ENCODE measurements around the gene STPG3.
A peak's percentile ranks its signal among the peaks of the same experiment; 100 is the strongest.

STPG3 gene

DNA sequence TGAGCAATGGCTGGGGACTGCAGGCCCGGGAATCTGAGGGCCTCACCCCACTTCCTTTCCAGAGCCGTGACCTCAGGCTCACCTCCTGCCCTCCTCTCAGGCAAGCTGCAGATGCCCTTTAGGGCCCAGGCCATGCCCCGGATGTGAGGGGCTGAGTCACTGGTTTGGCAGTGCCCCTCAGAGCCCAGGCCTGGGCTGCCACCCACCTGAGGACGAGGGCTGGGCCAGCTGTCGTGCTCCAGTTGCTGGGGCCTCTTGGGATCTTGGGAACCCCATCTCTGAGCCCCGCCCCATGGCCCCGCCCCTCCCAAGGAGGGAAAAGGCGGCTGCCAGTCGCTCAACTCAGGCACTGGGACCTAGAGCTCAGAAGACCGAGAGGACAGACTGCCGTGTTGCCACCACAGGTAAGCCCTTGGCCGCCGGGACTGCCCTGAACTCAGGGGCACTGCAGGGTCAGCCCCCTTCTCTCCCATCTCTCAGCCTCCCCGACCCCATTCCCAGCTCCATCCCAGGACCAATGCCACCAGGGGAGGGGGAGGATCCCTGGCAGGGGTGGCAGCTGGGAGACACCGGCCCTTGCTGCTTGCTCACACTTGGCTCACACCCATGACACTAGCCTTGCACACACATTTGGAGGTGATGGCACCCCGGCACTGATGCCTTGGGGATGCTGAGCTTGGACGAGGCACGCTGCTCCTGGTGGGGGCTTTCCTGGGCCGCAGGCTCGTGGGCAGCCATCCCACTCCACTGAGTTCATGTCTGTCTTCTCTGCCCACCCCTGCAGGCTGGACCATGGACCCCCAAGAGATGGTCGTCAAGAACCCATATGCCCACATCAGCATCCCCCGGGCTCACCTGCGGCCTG is 26.0 kb upstream of the STPG3 start, which contains the start of gene CYSRT1:
CYSRT1 (plus strand) TSS at position 345 of the 865 bp plus-strand sequence; CDS start at position 793, 448 bp downstream.
- H3K36me3 Mint-ChIP-seq (ENCODE audit: low read depth) = no peaks in the 10 kb centered on the region
- TF ChIP-seq, protein P1, sequence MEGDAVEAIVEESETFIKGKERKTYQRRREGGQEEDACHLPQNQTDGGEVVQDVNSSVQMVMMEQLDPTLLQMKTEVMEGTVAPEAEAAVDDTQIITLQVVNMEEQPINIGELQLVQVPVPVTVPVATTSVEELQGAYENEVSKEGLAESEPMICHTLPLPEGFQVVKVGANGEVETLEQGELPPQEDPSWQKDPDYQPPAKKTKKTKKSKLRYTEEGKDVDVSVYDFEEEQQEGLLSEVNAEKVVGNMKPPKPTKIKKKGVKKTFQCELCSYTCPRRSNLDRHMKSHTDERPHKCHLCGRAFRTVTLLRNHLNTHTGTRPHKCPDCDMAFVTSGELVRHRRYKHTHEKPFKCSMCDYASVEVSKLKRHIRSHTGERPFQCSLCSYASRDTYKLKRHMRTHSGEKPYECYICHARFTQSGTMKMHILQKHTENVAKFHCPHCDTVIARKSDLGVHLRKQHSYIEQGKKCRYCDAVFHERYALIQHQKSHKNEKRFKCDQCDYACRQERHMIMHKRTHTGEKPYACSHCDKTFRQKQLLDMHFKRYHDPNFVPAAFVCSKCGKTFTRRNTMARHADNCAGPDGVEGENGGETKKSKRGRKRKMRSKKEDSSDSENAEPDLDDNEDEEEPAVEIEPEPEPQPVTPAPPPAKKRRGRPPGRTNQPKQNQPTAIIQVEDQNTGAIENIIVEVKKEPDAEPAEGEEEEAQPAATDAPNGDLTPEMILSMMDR (IDR thresholded peaks at IDR 0.05; ENCODE audit: unreplicated experiment in 3 of 3) = no peak
- H3K4me3 Mint-ChIP-seq = peak within 1 kb of the TSS; percentile 84
- H3K4me1 Mint-ChIP-seq = peaks cover 5% of the 10 kb centered on the region
- no peaks in the 10 kb centered on the region for H3K9me3 Mint-ChIP-seq
- H3K27me3 Mint-ChIP-seq (ENCODE audit: low read depth) = peaks cover 4% of the 10 kb centered on the region
- peak within 1 kb of the TSS in 1 of 3 experiments; percentile 76 for H3K27ac Mint-ChIP-seq

DNA sequence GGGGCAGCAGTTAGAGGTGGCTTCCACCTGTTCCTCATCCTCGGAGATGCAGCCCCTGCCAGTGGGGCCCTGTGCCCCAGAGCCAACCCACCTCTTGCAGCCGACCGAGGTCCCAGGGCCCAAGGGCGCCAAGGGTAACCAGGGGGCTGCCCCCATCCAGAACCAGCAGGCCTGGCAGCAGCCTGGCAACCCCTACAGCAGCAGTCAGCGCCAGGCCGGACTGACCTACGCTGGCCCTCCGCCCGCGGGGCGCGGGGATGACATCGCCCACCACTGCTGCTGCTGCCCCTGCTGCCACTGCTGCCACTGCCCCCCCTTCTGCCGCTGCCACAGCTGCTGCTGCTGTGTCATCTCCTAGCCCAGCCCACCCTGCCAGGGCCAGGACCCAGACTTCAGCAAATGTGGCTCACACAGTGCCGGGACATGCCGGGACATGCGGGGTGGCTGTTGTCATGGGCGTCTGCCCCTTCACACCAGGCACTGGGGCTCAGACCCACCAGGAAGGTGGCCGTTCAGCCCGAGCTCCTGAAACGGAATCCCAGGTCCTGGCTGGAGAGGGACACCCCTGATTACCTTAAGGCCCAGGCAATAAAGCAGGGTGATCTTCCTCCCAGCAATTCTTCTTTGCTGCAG is 25.3 kb upstream of the STPG3 start:
- Mint-ChIP-seq H3K9me3 (no peaks in the 10 kb centered on the region), H3K27me3 (ENCODE audit: low read depth) (peaks cover 4% of the 10 kb centered on the region), H3K4me3 (peak overlapping the region in 2 of 3 experiments; percentile 37 to 44), H3K27ac (no peak overlapping the region), H3K4me1 (peaks cover 5% of the 10 kb centered on the region), H3K36me3 (ENCODE audit: low read depth) (no peaks in the 10 kb centered on the region)
- TF ChIP-seq, protein P1 (IDR thresholded peaks at IDR 0.05; ENCODE audit: unreplicated experiment in 3 of 3) = no peak

DNA sequence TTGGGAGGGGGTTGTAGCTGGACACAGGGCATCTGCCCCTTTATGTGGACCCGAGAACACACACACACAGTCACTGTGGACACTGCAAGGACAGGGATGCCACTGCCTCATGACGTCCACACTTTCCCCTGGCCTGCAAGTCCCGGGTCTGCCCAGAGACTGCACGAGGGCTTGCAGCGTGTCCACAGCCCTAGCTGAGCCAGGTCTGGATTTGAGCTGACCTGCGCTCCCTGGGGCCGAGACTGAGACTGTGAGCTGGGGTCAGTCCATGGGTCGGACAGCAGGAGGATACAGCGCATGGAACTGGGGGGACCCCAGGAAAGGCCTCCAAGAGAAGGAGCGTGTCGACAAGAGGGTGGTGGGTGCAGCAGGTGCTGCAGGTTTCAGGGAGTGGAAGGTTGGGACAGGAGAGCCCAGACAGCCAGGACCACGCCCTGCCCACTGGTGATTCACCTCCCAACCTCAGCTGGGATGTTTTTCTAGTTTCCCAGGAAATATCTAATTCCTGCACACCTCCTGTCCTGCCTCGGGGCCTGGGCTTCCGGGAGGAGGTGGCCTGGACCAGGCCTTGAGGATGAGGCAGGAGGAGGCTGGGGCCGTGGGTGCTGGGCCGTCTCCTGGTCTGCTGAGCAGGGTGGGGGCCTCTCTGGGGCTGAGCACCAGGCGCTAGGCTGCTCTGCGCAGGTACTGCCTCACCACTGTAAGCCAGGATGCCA is 24.6 kb upstream of the STPG3 start:
- Mint-ChIP-seq H3K4me3 (peak overlapping the region in 1 of 3 experiments; percentile 37), H3K27me3 (ENCODE audit: low read depth) (peaks cover 4% of the 10 kb centered on the region), H3K4me1 (peaks cover 5% of the 10 kb centered on the region), H3K9me3 (no peaks in the 10 kb centered on the region), H3K36me3 (ENCODE audit: low read depth) (no peaks in the 10 kb centered on the region), H3K27ac (no peak overlapping the region)
- TF ChIP-seq, protein P1 (IDR thresholded peaks at IDR 0.05; ENCODE audit: unreplicated experiment in 3 of 3) = no peak

DNA sequence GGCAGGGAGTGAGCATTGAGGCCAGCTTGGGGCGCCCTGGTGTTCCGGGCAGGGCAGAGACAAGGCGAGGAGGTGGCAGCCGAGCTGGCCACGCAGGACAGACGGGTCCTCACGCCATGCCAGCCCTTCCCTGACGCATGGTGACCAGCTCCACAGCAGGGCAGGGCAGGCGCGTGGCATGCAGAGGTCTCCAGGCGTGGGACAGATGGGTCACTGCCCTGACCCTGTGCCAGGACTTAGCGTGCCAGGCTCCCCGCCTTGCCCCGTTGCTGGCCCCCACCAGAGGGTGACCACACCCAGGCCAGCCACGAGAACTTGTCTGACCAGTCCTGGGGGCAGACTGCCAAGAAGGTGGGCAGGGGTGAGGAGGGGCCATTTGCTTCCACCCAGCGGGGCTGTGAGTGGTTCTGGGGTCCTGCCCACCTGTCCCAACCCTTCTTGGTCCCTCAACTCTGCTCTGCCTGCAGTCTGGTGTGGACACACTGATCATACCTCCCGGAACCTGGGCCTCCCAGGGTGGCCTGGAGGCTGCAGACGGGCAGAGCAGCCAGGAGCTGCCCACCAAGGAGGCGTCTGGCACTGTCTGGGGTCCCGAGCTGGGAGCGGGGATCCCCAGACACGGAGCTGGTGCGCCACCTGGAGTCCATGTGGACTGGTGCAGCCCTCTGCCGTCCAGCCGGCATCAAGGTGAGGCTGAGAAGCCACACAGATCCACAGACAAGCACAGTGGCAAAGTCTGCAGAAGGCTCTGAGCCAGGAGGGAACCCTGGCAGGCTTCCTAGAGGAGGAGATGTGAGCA is 23.8 kb upstream of the STPG3 start, which contains the start of gene RNF224:
RNF224 (plus strand) TSS at position 449 of the 799 bp plus-strand sequence. CDS start 834 bp downstream, outside the sequence.
- TF ChIP-seq, protein P1 (IDR thresholded peaks at IDR 0.05; ENCODE audit: unreplicated experiment in 3 of 3) = peak; percentile 85 to 89 (median 85)
- Mint-ChIP-seq H3K27me3 (ENCODE audit: low read depth) (peaks cover 4% of the 10 kb centered on the region), H3K36me3 (ENCODE audit: low read depth) (no peaks in the 10 kb centered on the region), H3K9me3 (no peaks in the 10 kb centered on the region), H3K4me1 (peaks cover 5% of the 10 kb centered on the region), H3K4me3 (peak within 1 kb of the TSS; percentile 24 to 59 (median 44)), H3K27ac (peak within 1 kb of the TSS; percentile 41 to 65 (median 46))

DNA sequence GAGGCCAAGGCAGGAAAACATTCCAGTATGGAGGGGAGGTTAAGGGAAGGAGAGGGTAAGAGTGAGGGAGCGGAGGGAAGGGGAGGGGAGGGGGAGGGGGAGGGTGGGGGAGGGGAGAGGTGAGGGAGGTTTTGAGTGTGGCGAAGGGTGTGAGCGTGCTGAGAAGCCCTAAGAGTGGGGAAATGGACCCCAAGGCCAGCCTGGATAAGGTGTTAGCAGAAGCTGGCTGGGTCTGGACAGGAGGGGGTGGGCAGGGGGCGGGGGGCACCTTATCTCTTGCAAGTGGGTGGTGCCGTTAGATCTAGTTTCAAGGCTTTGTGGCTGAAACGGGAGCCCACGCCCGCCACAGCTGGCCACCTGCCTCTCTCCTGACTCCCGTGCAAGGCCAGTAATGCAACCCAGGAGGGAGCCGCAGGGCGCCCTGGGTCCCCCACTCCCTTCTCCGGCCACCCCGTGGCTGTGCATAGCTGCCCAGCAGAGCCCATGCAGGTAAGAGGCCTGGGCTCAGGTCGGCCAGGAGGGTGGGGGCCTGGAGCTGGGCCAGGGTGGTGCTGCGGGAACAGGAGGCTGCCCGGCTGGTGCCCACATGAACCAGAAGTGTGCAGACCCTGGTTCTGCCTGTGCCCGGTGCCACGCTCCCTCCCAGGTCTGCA is 23.1 kb upstream of the STPG3 start:
- Mint-ChIP-seq H3K36me3 (ENCODE audit: low read depth) (no peaks in the 10 kb centered on the region), H3K27me3 (ENCODE audit: low read depth) (peaks cover 4% of the 10 kb centered on the region), H3K27ac (peak overlapping the region; percentile 41 to 65 (median 46)), H3K4me3 (peak overlapping the region; percentile 24 to 59 (median 44)), H3K9me3 (no peaks in the 10 kb centered on the region), H3K4me1 (peaks cover 5% of the 10 kb centered on the region)
- TF ChIP-seq, protein P1 (IDR thresholded peaks at IDR 0.05; ENCODE audit: unreplicated experiment in 3 of 3) = no peak

All from nephron (organoid).